CD4-positive, alpha-beta T cell (primary cell): ENCODE data around the gene CYP19A1. TPM values are rescaled to one million over a fixed set of nuclear protein-coding genes. Genes with fewer than 3 reads are reported as not detected.

Experiments used
- ATAC-seq: fragments of 200-7000 bp; cut with Tn5 transposase; one replicate; pipeline ENCODE4 v1.10.0; 2022; ENCODE audit warnings: mild to moderate bottlenecking; ENCODE audit not compliant: poor library complexity
- CTCF ChIA-PET: fragments of 350-600 bp; sonication (Branson Sonifier 250); formaldehyde crosslinking; loops from one replicate; lab custom pipeline; 2021; ENCODE audit warnings: antibody characterized with exemption, inconsistent platforms; lab: Charles Lee
- POLR2A ChIA-PET: fragments of 350-600 bp; sonication (Branson Sonifier 250); formaldehyde crosslinking; loops from one replicate; lab custom pipeline; 2021; ENCODE audit warnings: antibody characterized with exemption, inconsistent platforms; lab: Charles Lee
- DNase-seq, 14 experiments: peaks; one replicate each; pipeline ENCODE4 v3.0.0-alpha.2; 2013 to 2020; ENCODE audit warnings: mixed read lengths in 2 of 14
- H3K27ac ChIP-seq, 2 donors: one replicate each; pipeline versions ENCODE4 v1.5.1 to v1.7.0; 2013; ENCODE audit warnings: low read length in 2 of 2, low read depth in 1 of 2, mild to moderate bottlenecking in 1 of 2
- H3K27me3 ChIP-seq, 2 experiments: 1 replicate in 1 of 2; 2 replicates in 1 of 2; pipeline versions ENCODE4 v1.6.1 to v1.7.0; 2013; ENCODE audit warnings: low read length in 2 of 2, control low read depth in 1 of 2, mild to moderate bottlenecking in 1 of 2, moderate library complexity in 1 of 2; ENCODE audit not compliant: insufficient read depth in 2 of 2, control insufficient read depth in 1 of 2
- H3K36me3 ChIP-seq: one replicate; pipeline ENCODE4 v1.6.1; 2013; ENCODE audit warnings: low read length, control low read depth; ENCODE audit not compliant: insufficient read depth
- H3K4me1 ChIP-seq: one replicate; pipeline ENCODE4 v1.6.1; 2013; ENCODE audit warnings: low read length, control low read depth; ENCODE audit not compliant: insufficient read depth
- H3K4me3 ChIP-seq: one replicate; pipeline ENCODE4 v1.5.1; 2013; ENCODE audit warnings: mild to moderate bottlenecking, low read length, moderate library complexity
- H3K9me3 ChIP-seq, 2 experiments: 1 replicate in 1 of 2; 2 replicates in 1 of 2; pipeline versions ENCODE4 v1.6.1 to v1.7.0; 2013; ENCODE audit warnings: low read length in 2 of 2, mild to moderate bottlenecking in 2 of 2, control low read depth in 1 of 2, moderate library complexity in 1 of 2; ENCODE audit not compliant: control insufficient read depth in 1 of 2, insufficient read depth in 1 of 2
- H3K27ac Mint-ChIP-seq: one replicate; pipeline ENCODE4 v1.8.0; 2020; ENCODE audit warnings: mixed read lengths
- H3K27me3 Mint-ChIP-seq: one replicate; pipeline ENCODE4 v1.8.0; 2021; ENCODE audit warnings: mixed read lengths
- H3K36me3 Mint-ChIP-seq: one replicate; pipeline ENCODE4 v1.8.0; 2021; ENCODE audit warnings: low read depth, mixed read lengths
- H3K4me1 Mint-ChIP-seq: one replicate; pipeline ENCODE4 v1.8.0; 2021; ENCODE audit warnings: low read depth, mixed read lengths
- H3K4me3 Mint-ChIP-seq: one replicate; pipeline ENCODE4 v1.8.0; 2020; ENCODE audit warnings: mild to moderate bottlenecking, mixed read lengths
- H3K9me3 Mint-ChIP-seq: one replicate; pipeline ENCODE4 v1.8.0; 2020; ENCODE audit warnings: mixed read lengths
- intact Hi-C, 2 experiments: fragments of 100-400 bp; cut with DNase I in 1 of 2; cut with micrococcal nuclease in 1 of 2; formaldehyde crosslinking; loops; one replicate each; pipeline versions ENCODE4 v1.15.1 to v1.9.0; 2023 to 2025; cut with DNase I, micrococcal nuclease
- total RNA-seq, 174 experiments: library from RNA in 2 of 174; stranded (reverse) in 2 of 174; gene quantifications; one replicate each; pipeline ENCODE4 v1.2.3 and lab custom pipeline; 2021 to 2026
- TF ChIP-seq, protein P1 (sequence below): fragments of 200-600 bp; IDR thresholded peaks from one replicate; pipeline ENCODE4 v1.8.0; 2022; ENCODE audit warnings: antibody characterized with exemption, mild to moderate bottlenecking

CYP19A1 gene
- total RNA-seq, 2 experiments from 2014 or later: not detected

DNA sequence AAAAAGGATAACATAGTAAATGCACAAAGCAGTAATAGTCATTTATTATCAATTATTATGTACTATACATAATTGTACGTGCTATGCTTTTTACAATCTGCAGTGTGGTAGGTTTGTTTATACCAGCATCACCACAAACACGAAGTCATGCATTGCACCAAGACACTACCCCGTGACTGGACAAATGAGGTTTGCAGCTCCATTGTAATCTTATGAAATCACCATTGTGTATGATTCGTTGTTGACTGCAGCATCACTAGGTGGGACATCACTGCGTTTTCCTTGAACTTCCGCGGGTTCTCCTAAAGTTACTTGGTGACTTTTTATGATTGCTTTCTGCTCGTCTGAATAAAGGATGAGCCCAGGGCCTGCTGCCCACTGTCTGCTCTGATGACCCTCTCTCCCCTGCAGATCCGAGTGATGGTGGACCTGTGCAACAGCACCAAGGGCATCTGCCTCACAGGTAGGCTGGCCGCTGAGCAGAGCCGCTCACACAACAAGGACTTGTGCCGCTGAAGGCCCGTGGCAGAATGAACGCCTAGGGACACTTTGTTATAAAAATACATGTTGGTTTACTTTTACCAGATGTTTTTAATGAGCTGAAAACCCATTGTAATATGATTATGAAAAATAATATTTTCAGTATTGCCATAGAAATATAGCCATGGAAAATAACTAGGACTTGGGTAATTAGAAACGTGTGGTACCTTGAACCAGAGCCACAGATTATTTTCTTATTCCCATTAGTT lies 38.8 kb upstream of the CYP19A1 start:
- Histone ChIP-seq H3K9me3 (no peaks in the 10 kb centered on the region), H3K27ac (no peak overlapping the region), H3K36me3 (no peaks in the 10 kb centered on the region), H3K27me3 (peaks cover 0 to 4% of the 10 kb centered on the region in 2 experiments), H3K4me3 (no peak overlapping the region), H3K4me1 (no peaks in the 10 kb centered on the region)
- CTCF ChIA-PET: no interaction called here
- no peak for ATAC-seq
- no peaks in the 10 kb centered on the region for H3K4me1 Mint-ChIP-seq
- no peak for DNase-seq
- no peaks in the 10 kb centered on the region for H3K27me3 Mint-ChIP-seq
- TF ChIP-seq, protein P1, sequence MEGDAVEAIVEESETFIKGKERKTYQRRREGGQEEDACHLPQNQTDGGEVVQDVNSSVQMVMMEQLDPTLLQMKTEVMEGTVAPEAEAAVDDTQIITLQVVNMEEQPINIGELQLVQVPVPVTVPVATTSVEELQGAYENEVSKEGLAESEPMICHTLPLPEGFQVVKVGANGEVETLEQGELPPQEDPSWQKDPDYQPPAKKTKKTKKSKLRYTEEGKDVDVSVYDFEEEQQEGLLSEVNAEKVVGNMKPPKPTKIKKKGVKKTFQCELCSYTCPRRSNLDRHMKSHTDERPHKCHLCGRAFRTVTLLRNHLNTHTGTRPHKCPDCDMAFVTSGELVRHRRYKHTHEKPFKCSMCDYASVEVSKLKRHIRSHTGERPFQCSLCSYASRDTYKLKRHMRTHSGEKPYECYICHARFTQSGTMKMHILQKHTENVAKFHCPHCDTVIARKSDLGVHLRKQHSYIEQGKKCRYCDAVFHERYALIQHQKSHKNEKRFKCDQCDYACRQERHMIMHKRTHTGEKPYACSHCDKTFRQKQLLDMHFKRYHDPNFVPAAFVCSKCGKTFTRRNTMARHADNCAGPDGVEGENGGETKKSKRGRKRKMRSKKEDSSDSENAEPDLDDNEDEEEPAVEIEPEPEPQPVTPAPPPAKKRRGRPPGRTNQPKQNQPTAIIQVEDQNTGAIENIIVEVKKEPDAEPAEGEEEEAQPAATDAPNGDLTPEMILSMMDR: no peak
- no peaks in the 10 kb centered on the region for H3K9me3 Mint-ChIP-seq
- intact Hi-C loops: no loop called here
- POLR2A ChIA-PET: no interaction called here
- H3K36me3 Mint-ChIP-seq: no peaks in the 10 kb centered on the region
- H3K4me3 Mint-ChIP-seq: no peak overlapping the region
- H3K27ac Mint-ChIP-seq: no peak overlapping the region

DNA sequence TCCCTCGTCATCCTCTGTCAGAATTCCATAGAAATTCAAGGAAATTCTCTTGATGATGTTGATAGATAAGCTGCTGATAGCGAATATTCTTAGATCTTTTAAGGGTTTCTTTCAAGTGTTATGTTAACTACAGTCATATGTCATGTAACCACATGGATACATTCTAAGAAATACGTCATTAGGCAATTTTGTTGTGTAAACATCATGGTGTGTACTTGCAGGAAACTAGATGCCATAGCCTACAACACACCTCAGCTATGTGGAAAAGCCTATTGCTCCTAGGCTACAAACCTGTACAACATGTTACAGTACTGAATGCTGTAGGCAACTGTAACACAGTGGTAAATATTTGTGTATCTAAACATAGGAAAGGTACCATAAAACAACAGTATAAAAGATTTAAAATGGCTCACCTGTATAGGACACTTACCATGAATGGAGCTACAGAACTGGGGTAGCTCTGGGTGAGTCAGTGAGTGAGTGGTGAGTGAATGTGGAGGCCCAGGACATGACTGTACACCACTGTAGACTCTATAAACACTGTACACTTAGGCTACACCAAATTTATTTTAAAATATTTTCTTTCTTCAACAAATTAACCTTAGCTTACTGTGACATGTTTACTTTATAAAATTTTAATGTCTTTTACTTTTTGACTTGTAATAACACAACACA lies 37.7 kb upstream of the CYP19A1 start:
- TF ChIP-seq, protein P1: no peak
- H3K36me3 Mint-ChIP-seq: no peaks in the 10 kb centered on the region
- H3K4me3 Mint-ChIP-seq: no peak overlapping the region

DNA sequence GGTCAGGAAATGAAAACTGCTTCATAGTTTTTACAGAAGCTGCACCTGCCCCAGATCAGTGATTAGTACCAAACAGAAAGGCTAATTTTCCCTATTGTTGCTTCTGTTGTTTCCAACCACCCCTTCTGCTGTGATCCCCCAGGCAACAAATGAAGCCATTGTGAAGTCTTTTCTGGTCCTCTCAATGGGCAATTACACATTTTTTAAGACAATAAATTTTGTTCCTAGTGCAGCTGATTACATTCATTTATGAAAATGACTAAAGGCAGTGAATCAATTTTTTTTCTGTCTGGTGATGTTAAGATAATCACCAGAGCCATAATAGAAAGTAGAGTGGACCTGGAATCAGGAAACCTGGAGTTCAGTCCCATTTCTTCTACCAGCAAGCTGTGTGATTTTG lies 35.7 kb upstream of the CYP19A1 start:
- no peaks in the 10 kb centered on the region for H3K36me3 Mint-ChIP-seq
- H3K27me3 Mint-ChIP-seq: no peaks in the 10 kb centered on the region
- intact Hi-C loops: no loop called here
- H3K9me3 Mint-ChIP-seq: no peaks in the 10 kb centered on the region
- TF ChIP-seq, protein P1: no peak
- no peaks in the 10 kb centered on the region for H3K36me3 ChIP-seq
- H3K27ac ChIP-seq: no peak overlapping the region
- POLR2A ChIA-PET: no interaction called here
- H3K4me3 ChIP-seq: no peak overlapping the region
- H3K4me1 ChIP-seq: no peaks in the 10 kb centered on the region
- no peaks in the 10 kb centered on the region for H3K4me1 Mint-ChIP-seq
- DNase-seq: no peak
- H3K27me3 ChIP-seq: no peaks in the 10 kb centered on the region
- CTCF ChIA-PET: no interaction called here
- no peak for ATAC-seq
- H3K27ac Mint-ChIP-seq: no peak overlapping the region
- no peak overlapping the region for H3K4me3 Mint-ChIP-seq
- no peaks in the 10 kb centered on the region for H3K9me3 ChIP-seq

More for the DNA sequence above, 37.7 kb upstream of the CYP19A1 start:
- Mint-ChIP-seq H3K9me3 (no peaks in the 10 kb centered on the region), H3K4me1 (no peaks in the 10 kb centered on the region), H3K27me3 (no peaks in the 10 kb centered on the region), H3K27ac (no peak overlapping the region)
- Histone ChIP-seq H3K27ac (no peak overlapping the region), H3K9me3 (no peaks in the 10 kb centered on the region), H3K36me3 (no peaks in the 10 kb centered on the region), H3K4me3 (no peak overlapping the region), H3K4me1 (no peaks in the 10 kb centered on the region), H3K27me3 (no peaks in the 10 kb centered on the region)
- ATAC-seq: no peak
- POLR2A ChIA-PET: no interaction called here
- no peak for DNase-seq
- CTCF ChIA-PET: no interaction called here
- intact Hi-C loops: no loop called here
